Measurements from ENCODE around the gene PLOD3. TPM values are rescaled to one million over a fixed set of nuclear protein-coding genes. Genes with fewer than 3 reads are reported as not detected.

The PLOD3 gene
- total and polyA plus RNA-seq, 2 donors (not counting 1 experiment from before 2014, with no cell fraction given) = 40.1 to 47.5 TPM

DNA sequence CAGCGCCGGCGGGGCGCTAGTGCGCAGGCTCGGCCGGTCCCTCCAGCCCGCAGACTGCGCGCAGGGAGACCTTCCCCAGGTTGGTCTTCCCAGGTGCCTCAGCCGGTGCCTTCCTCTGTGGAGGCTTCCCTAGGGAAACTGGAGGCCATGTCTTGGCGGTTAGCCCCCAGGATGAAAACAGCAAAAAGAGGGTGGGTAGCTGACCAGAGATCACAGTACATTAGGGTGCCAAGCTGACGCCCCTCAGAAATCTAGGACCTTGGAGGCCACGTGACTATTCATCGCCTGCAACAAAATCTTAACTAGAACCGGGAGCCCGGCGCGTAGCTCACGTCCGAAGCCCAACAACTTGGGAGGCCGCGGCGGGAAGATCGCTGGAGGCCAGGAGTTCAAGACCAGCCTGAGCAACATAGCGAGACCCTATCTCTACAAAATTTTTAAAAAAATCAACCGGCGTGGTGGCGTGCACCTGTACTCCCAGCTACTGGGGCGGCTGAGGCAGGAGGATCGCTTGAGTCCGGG is 27.8 kb upstream of the PLOD3 start:
- peaks cover 43% of the 10 kb centered on the region for H3K4me1 Mint-ChIP-seq

More for the DNA sequence above, 27.8 kb upstream of the PLOD3 start:
- H3K9me3 ChIP-seq (ENCODE audit: control extremely low read depth in 1 of 3, control insufficient read depth in 2 of 3, insufficient read depth in 1 of 3, low read length in 2 of 3) = no peaks in the 10 kb centered on the region
- H3K4me3 Mint-ChIP-seq = peak overlapping the region; percentile 98
- H3K4me1 ChIP-seq (ENCODE audit: control insufficient read depth in 2 of 2, insufficient read depth in 2 of 2, low read length in 2 of 2) = peaks cover 16 to 32% of the 10 kb centered on the region in 2 donors
- ChIA-PET POLR2A (interaction anchor here (0.6 to 2.4 kb wide), 5 partner anchors 28 to 1740 kb away, joined by 3 to 15 read pairs (median 4); partner anchors contain the start of genes IFT22, PLOD3, VGF and ZNHIT1), CTCF (interaction anchor here (1.2 to 4.6 kb wide), 7 partner anchors 8 to 355 kb away, joined by 3 to 65 read pairs (median 19); partner anchors contain the start of gene UFSP1)
- no peaks in the 10 kb centered on the region for H3K27me3 Mint-ChIP-seq
- H3K36me3 ChIP-seq (replicated peaks in 1 of 2; ENCODE audit: control extremely low read depth in 1 of 2, control insufficient read depth in 1 of 2, extremely low read depth in 1 of 2, insufficient read depth in 2 of 2, low read length in 1 of 2) = peaks cover 0 to 20% of the 10 kb centered on the region in 2 experiments
- peak overlapping the region; percentile 97 for H3K27ac Mint-ChIP-seq
- H4K20me1 ChIP-seq (ENCODE audit: control insufficient read depth, insufficient read depth, low read length, poor library complexity, severe bottlenecking) = peaks cover 73% of the 10 kb centered on the region
- H3K79me2 ChIP-seq (ENCODE audit: control insufficient read depth, insufficient read depth, low read length) = peaks cover 88% of the 10 kb centered on the region
- no peak for TF ChIP-seq EZH2 (IDR thresholded peaks at IDR 0.05; ENCODE audit: borderline replicate concordance, insufficient read depth, low read depth, low read length, poor library complexity, severe bottlenecking)
- TF ChIP-seq, protein P1, sequence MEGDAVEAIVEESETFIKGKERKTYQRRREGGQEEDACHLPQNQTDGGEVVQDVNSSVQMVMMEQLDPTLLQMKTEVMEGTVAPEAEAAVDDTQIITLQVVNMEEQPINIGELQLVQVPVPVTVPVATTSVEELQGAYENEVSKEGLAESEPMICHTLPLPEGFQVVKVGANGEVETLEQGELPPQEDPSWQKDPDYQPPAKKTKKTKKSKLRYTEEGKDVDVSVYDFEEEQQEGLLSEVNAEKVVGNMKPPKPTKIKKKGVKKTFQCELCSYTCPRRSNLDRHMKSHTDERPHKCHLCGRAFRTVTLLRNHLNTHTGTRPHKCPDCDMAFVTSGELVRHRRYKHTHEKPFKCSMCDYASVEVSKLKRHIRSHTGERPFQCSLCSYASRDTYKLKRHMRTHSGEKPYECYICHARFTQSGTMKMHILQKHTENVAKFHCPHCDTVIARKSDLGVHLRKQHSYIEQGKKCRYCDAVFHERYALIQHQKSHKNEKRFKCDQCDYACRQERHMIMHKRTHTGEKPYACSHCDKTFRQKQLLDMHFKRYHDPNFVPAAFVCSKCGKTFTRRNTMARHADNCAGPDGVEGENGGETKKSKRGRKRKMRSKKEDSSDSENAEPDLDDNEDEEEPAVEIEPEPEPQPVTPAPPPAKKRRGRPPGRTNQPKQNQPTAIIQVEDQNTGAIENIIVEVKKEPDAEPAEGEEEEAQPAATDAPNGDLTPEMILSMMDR (IDR thresholded peaks at IDR 0.05) = no peak
- DNase-seq (no peak), ATAC-seq (ENCODE audit: low read depth) (no peak)
- H3K9ac ChIP-seq (ENCODE audit: low read length) = peak overlapping the region; percentile 89
- intact Hi-C loops (cut with micrococcal nuclease) = loop anchor here (2.0 kb wide), 4 partner anchors 76 to 632 kb away; partner anchors contain the start of genes AP1S1, IFT22 and MOSPD3
- no peaks in the 10 kb centered on the region for H3K9me3 Mint-ChIP-seq (ENCODE audit: insufficient read depth)
- H3K4me3 ChIP-seq (ENCODE audit: control extremely low read depth in 1 of 5, extremely low read depth in 1 of 5, insufficient read depth in 1 of 5, low read depth in 2 of 5, low read length in 4 of 5) = peak overlapping the region; percentile 95 to 100 (median 99)
- peak overlapping the region; percentile 91 to 97 for H3K27ac ChIP-seq (ENCODE audit: low read length in 2 of 2)
- peak overlapping the region; percentile 93 for H3K4me2 ChIP-seq (replicated peaks; ENCODE audit: low read depth, low read length, poor library complexity, severe bottlenecking)
- peak overlapping the region; percentile 90 for H2AFZ ChIP-seq (ENCODE audit: insufficient read depth, low read depth, low read length, poor library complexity, severe bottlenecking)
- no peaks in the 10 kb centered on the region for H3K27me3 ChIP-seq (replicated peaks in 1 of 4; ENCODE audit: control extremely low read depth in 1 of 4, control insufficient read depth in 3 of 4, insufficient read depth in 4 of 4, low read length in 3 of 4)
- WGBS (ENCODE audit: insufficient coverage) = 29% methylated on average over 28 of the region's 32 CpGs

All from B cell (primary cell).